Progenitor cell of endocrine pancreas (in vitro differentiated cells): ENCODE measurements around the gene USP49. TPM values are rescaled to one million over a fixed set of nuclear protein-coding genes. Genes with fewer than 3 reads are reported as not detected.
A peak's percentile ranks its signal among the peaks of the same experiment; 100 is the strongest.

Experiments
- DNase-seq: peaks from one replicate; pipeline ENCODE4 v3.0.0; 2021; ENCODE audit warnings: low spot score; ENCODE audit not compliant: unreplicated experiment
- H3K27ac Mint-ChIP-seq: 2 replicates; pipeline ENCODE4 v1.8.0; 2021; ENCODE audit warnings: mild to moderate bottlenecking, moderate library complexity, mixed read lengths
- H3K27me3 Mint-ChIP-seq: 2 replicates; pipeline ENCODE4 v1.8.0; 2021; ENCODE audit warnings: mixed read lengths
- H3K36me3 Mint-ChIP-seq: 2 replicates; pipeline ENCODE4 v1.8.0; 2022; ENCODE audit warnings: mixed read lengths; ENCODE audit not compliant: insufficient read depth
- H3K4me1 Mint-ChIP-seq: 2 replicates; pipeline ENCODE4 v1.8.0; 2021; ENCODE audit warnings: low read depth, mixed read lengths
- H3K4me3 Mint-ChIP-seq: 2 replicates; pipeline ENCODE4 v1.8.0; 2021; ENCODE audit warnings: low read depth, mild to moderate bottlenecking, moderate library complexity, mixed read lengths
- H3K9me3 Mint-ChIP-seq: 2 replicates; pipeline ENCODE4 v1.8.0; 2021; ENCODE audit warnings: low read depth, mixed read lengths
- total RNA-seq: library from RNA; stranded (reverse); gene quantifications from 2 replicates; pipeline ENCODE4 v1.2.1, GENCODE V29; 2021
- TF ChIP-seq, protein P1 (sequence below): fragments of 200-600 bp; sonication (generic); IDR thresholded peaks from one replicate; pipeline ENCODE4 v1.5.0; 2021; ENCODE audit warnings: antibody characterized with exemption, mild to moderate bottlenecking; ENCODE audit not compliant: unreplicated experiment

USP49 gene
- total RNA-seq, 1 donor from 2014 or later: 19.4 TPM

DNA sequence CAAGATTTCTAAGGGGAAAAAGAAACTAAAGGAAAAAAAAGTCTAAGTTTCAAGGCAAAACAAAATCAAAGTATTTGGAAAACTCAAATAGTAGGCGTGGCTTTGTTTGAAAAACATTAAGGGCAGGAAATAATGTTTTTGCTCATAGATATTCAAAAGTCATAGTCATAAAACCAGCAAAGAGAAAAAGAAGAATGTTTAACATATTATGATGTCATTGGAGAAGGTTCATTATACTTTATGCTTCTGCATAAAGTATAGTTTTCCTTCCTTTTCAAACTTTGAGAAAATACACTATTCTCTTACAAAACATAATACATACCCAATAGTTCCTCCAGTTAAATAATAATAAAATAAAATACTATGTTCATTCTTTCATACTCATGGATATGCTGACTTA, 13.7 kb downstream of the USP49 start:
- Mint-ChIP-seq H3K4me1 (no peaks in the 10 kb centered on the region), H3K27ac (no peak overlapping the region), H3K36me3 (no peaks in the 10 kb centered on the region), H3K27me3 (no peaks in the 10 kb centered on the region), H3K9me3 (no peaks in the 10 kb centered on the region), H3K4me3 (no peak overlapping the region)
- TF ChIP-seq, protein P1, sequence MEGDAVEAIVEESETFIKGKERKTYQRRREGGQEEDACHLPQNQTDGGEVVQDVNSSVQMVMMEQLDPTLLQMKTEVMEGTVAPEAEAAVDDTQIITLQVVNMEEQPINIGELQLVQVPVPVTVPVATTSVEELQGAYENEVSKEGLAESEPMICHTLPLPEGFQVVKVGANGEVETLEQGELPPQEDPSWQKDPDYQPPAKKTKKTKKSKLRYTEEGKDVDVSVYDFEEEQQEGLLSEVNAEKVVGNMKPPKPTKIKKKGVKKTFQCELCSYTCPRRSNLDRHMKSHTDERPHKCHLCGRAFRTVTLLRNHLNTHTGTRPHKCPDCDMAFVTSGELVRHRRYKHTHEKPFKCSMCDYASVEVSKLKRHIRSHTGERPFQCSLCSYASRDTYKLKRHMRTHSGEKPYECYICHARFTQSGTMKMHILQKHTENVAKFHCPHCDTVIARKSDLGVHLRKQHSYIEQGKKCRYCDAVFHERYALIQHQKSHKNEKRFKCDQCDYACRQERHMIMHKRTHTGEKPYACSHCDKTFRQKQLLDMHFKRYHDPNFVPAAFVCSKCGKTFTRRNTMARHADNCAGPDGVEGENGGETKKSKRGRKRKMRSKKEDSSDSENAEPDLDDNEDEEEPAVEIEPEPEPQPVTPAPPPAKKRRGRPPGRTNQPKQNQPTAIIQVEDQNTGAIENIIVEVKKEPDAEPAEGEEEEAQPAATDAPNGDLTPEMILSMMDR: no peak
- DNase-seq: no peak

DNA sequence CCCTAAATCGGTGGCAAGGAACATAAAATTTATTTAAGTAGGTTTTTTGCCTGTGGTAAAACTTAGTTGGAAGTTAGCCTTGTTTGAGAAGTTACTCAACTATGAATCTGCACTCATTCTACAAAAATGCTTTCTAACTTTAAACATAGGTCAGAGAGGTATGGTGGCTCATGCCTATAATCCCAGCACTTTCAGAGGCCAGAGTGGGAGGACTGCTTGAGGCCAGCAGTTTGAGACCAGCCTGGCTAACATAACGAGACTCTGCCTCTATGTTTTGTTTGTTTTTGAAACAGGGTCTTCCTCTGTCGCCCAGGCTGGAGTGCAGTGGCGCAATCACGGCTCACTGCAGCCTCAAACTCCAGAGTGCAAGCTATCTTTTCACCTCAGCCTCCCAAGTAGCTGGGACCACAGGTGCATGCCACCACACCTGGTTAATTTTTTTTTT, 16.2 kb downstream of the USP49 start:
- DNase-seq: no peak
- Mint-ChIP-seq H3K27ac (no peak overlapping the region), H3K27me3 (no peaks in the 10 kb centered on the region), H3K4me1 (no peaks in the 10 kb centered on the region), H3K9me3 (no peaks in the 10 kb centered on the region), H3K4me3 (no peak overlapping the region), H3K36me3 (no peaks in the 10 kb centered on the region)
- TF ChIP-seq, protein P1: no peak

DNA sequence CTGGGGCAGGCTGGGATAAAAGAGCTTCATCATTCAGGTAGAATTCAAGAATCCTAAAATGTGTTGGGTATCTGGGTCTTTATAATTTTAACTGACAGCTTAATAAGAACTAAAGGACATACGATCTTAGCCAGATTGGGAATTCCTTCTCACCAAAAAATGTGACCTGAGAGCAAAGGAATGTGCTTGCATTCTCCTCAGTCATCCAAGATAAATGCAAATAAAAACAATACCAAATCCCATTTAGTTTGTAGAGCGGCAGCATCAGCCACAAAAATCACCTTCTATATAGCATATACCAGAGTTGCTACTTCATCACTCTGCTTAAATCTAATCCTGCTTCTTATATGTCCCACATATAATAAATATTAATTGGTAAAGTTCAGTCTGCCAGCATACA, 16.9 kb downstream of the USP49 start:
- H3K27me3 Mint-ChIP-seq: no peaks in the 10 kb centered on the region
- H3K9me3 Mint-ChIP-seq: no peaks in the 10 kb centered on the region
- H3K36me3 Mint-ChIP-seq: no peaks in the 10 kb centered on the region

DNA sequence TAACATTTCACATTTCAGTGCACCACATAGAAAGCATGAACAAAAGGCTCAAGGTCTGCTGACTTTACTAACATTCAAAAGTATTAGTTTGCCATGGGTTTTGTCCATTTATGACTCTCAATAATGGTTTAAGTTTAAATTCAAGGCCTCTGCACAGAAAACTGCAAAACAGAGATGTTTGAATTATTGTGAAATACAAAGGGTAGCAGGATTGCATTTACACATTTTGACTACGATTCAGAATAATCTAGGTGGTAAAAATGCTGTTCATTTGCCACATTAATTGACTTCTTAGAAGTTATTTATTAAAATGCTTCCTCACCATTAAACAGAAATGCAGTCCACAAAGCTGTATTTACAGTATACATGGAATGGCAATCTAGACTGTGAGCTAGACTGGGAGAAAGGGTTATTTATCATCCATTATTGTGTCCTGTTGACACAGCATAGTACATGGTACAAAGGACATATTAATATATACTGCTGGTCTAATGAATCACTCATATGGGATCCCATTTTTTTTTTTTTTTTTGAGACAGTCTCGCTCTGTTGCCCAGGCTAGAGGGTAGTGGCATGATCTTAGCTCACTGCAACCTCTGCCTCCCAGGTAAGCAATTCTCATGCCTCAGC, 18.0 kb downstream of the USP49 start:
- no peak for DNase-seq
- Mint-ChIP-seq H3K4me3 (no peak overlapping the region), H3K4me1 (no peaks in the 10 kb centered on the region), H3K27ac (no peak overlapping the region), H3K36me3 (peaks cover 2% of the 10 kb centered on the region), H3K27me3 (no peaks in the 10 kb centered on the region), H3K9me3 (no peaks in the 10 kb centered on the region)
- TF ChIP-seq, protein P1: no peak

More for the DNA sequence above, 16.9 kb downstream of the USP49 start:
- H3K4me3 Mint-ChIP-seq: no peak overlapping the region
- TF ChIP-seq, protein P1: no peak
- peak overlapping the region; percentile 1 for H3K27ac Mint-ChIP-seq
- no peaks in the 10 kb centered on the region for H3K4me1 Mint-ChIP-seq
- no peak for DNase-seq

DNA sequence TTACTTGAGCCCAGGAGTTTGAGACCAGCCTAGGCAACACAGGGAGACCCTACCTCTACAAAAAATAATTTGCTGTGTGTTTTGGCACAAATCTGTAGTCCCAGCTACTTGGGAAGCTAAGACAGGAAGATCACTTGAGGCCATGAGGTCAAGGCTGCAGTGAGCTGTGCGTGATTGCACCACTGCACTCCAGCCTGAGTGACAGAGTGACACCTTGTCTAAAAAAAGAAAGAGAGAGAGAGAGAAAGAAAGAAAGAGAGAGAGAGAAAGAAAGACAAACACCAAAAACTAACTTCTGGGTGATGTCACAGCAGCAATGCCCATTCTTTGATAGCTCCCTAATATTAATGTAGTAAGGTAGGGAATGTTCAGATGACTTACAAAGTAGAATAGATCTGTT, 20.4 kb downstream of the USP49 start:
- no peaks in the 10 kb centered on the region for H3K27me3 Mint-ChIP-seq
- H3K4me1 Mint-ChIP-seq: no peaks in the 10 kb centered on the region
- H3K27ac Mint-ChIP-seq: no peak overlapping the region
- no peak overlapping the region for H3K4me3 Mint-ChIP-seq
- H3K36me3 Mint-ChIP-seq: peaks cover 5% of the 10 kb centered on the region
- TF ChIP-seq, protein P1: no peak
- no peak for DNase-seq
- no peaks in the 10 kb centered on the region for H3K9me3 Mint-ChIP-seq
